HepG2 (cell line): ENCODE data around the gene NCAPD2. TPM values are rescaled to one million over a fixed set of nuclear protein-coding genes. Genes with fewer than 3 reads are reported as not detected.

Experiments
- AGO2 ChIP-seq: fragments of 200-400 bp; formaldehyde crosslinking; optimal IDR thresholded peaks from 2 replicates; pipeline ENCODE3; 2017; ENCODE audit warnings: mild to moderate bottlenecking, low read depth, low read length, moderate library complexity
- CENPBD1 ChIP-seq: sonication (generic); formaldehyde crosslinking; IDR thresholded peaks from 2 replicates; pipeline ENCODE4 v1.8.0; 2022; ENCODE audit warnings: missing genetic modification reagents, low read depth, mild to moderate bottlenecking, borderline replicate concordance
- HDAC2 ChIP-seq: sonication (generic); formaldehyde crosslinking; IDR thresholded peaks from 2 replicates; pipeline ENCODE4 v1.4.0; 2020; ENCODE audit warnings: missing genetic modification reagents
- HHEX ChIP-seq: IDR thresholded peaks from 2 replicates; pipeline ENCODE4 v1.6.1; 2016; ENCODE audit warnings: control low read depth
- KDM6A ChIP-seq: IDR thresholded peaks from 2 replicates; pipeline ENCODE4 v1.6.1; 2016; ENCODE audit warnings: low read depth
- MLLT10 ChIP-seq: sonication (generic); formaldehyde crosslinking; IDR thresholded peaks from 2 replicates; pipeline ENCODE4 v1.4.0; 2020; ENCODE audit warnings: missing genetic modification reagents
- MXD4 ChIP-seq: IDR thresholded peaks from 2 replicates; pipeline ENCODE4 v1.6.1; 2016; ENCODE audit warnings: mild to moderate bottlenecking, missing biosample characterization, missing genetic modification reagents
- NCOR1 ChIP-seq: fragments of 200-600 bp; sonication (generic); IDR thresholded peaks from 2 replicates; pipeline ENCODE4 v1.7.0; 2017; ENCODE audit warnings: antibody characterized with exemption, low read length, borderline replicate concordance
- PBX3 ChIP-seq: sonication (generic); formaldehyde crosslinking; IDR thresholded peaks from 2 replicates; pipeline ENCODE4 v1.8.1; 2023; ENCODE audit warnings: missing genetic modification reagents, inconsistent platforms, borderline replicate concordance
- SAP130 ChIP-seq: IDR thresholded peaks from 2 replicates; pipeline ENCODE4 v1.6.1; 2016; ENCODE audit warnings: low read depth
- SMAD1 ChIP-seq: sonication (generic); formaldehyde crosslinking; IDR thresholded peaks from 2 replicates; pipeline ENCODE4 v1.4.0; 2020; ENCODE audit warnings: missing genetic modification reagents, low read depth, mild to moderate bottlenecking, borderline replicate concordance
- SMARCC2 ChIP-seq: fragments of 450-650 bp; IDR thresholded peaks from 2 replicates; pipeline ENCODE4 v1.6.1; 2017; ENCODE audit warnings: antibody characterized with exemption, mild to moderate bottlenecking
- SNAI1 ChIP-seq: sonication (generic); formaldehyde crosslinking; IDR thresholded peaks from 2 replicates; pipeline ENCODE4 v1.5.0; 2020; ENCODE audit warnings: mild to moderate bottlenecking, missing genetic modification reagents, borderline replicate concordance
- STAG1 ChIP-seq: sonication (generic); formaldehyde crosslinking; IDR thresholded peaks from 2 replicates; pipeline ENCODE4 v1.4.0; 2020; ENCODE audit warnings: missing genetic modification reagents
- XRCC5 ChIP-seq: fragments of 200-400 bp; formaldehyde crosslinking; optimal IDR thresholded peaks from 2 replicates; pipeline ENCODE3; 2017; ENCODE audit warnings: mild to moderate bottlenecking, low read length
- ZFP36L2 ChIP-seq: sonication (generic); formaldehyde crosslinking; IDR thresholded peaks from 2 replicates; pipeline ENCODE4 v1.4.0; 2020; ENCODE audit warnings: missing genetic modification reagents
- ZIK1 ChIP-seq: sonication (generic); formaldehyde crosslinking; IDR thresholded peaks from 2 replicates; pipeline ENCODE4 v1.5.0; 2020; ENCODE audit warnings: mild to moderate bottlenecking, low read depth, missing genetic modification reagents, borderline replicate concordance
- ZNF280D ChIP-seq: sonication (generic); formaldehyde crosslinking; IDR thresholded peaks from 2 replicates; pipeline ENCODE4 v1.5.1; 2020; ENCODE audit warnings: mild to moderate bottlenecking, missing genetic modification reagents
- ZNF30 ChIP-seq: sonication (generic); formaldehyde crosslinking; IDR thresholded peaks from 2 replicates; pipeline ENCODE4 v1.5.0; 2020; ENCODE audit warnings: mild to moderate bottlenecking, missing genetic modification reagents
- ZNF335 ChIP-seq: sonication (generic); formaldehyde crosslinking; IDR thresholded peaks from 2 replicates; pipeline ENCODE4 v1.4.0; 2020; ENCODE audit warnings: missing genetic modification reagents
- ZNF33B ChIP-seq: sonication (generic); formaldehyde crosslinking; IDR thresholded peaks from 2 replicates; pipeline ENCODE4 v1.5.1; 2020; ENCODE audit warnings: mild to moderate bottlenecking, missing genetic modification reagents
- ZNF546 ChIP-seq: sonication (generic); formaldehyde crosslinking; conservative IDR thresholded peaks from 2 replicates; pipeline ENCODE4 v1.8.1; 2023; ENCODE audit warnings: mild to moderate bottlenecking, missing genetic modification reagents
- ZNF569 ChIP-seq: sonication (generic); formaldehyde crosslinking; IDR thresholded peaks from 2 replicates; pipeline ENCODE4 v1.5.0; 2020; ENCODE audit warnings: mild to moderate bottlenecking, missing genetic modification reagents, moderate library complexity, borderline replicate concordance
- ZNF589 ChIP-seq: sonication (generic); formaldehyde crosslinking; conservative IDR thresholded peaks from 2 replicates; pipeline ENCODE4 v1.8.0; 2022; ENCODE audit warnings: mild to moderate bottlenecking, moderate library complexity, missing genetic modification reagents
- ZNF784 ChIP-seq: sonication (generic); formaldehyde crosslinking; IDR thresholded peaks from 2 replicates; pipeline ENCODE4 v1.5.1; 2020; ENCODE audit warnings: missing genetic modification reagents, mild to moderate bottlenecking, borderline replicate concordance
- ZNF792 ChIP-seq: IDR thresholded peaks from 2 replicates; pipeline ENCODE4 v1.6.1; 2016
- polyA plus RNA-seq, 8 experiments: library from polyadenylated mRNA; depleted of rRNA in 3 of 8; stranded (reverse) in 7 of 8; unstranded in 1 of 8; fragments of >200 nt; fragmentation: Illumina TruSeq in 4 of 8; extraction: Trizol in 4 of 8; gene quantifications; 2 replicates each; pipeline versions ENCODE4 v1.2.1 to v1.2.3, GENCODE V29; 2011 to 2016; ENCODE audit warnings: low read depth in 4 of 8, missing spikeins in 1 of 8, mixed read lengths in 1 of 8; ENCODE audit not compliant: insufficient read depth in 1 of 8
- total RNA-seq, 5 experiments: library from RNA; depleted of rRNA; stranded (reverse); fragments of >200 nt; fragmentation: Illumina TruSeq; extraction: Trizol; gene quantifications; 2 replicates each; pipeline ENCODE4 v1.2.3, GENCODE V29; 2016; ENCODE audit warnings: low read depth in 1 of 5

NCAPD2 gene
- total and polyA plus RNA-seq, 2 of the 13 experiments (the other 11 are each of a cell fraction or from before 2014, with no cell fraction given): 51.1 to 65.6 TPM

GRCh38 chr12:6470375-6471163 lies 23.3 kb upstream of the NCAPD2 start, which contains the start of gene VAMP1 (continued):
- TF ChIP-seq ZFP36L2 (CRISPR knock-in tag) (no peak), AGO2 (peak; percentile 78), NCOR1 (no peak), MXD4 (CRISPR knock-in tag) (peak; percentile 67), ZIK1 (CRISPR knock-in tag) (peak; percentile 45; the same call in 1 of the 2 replicates), ZNF546 (no peak), MLLT10 (CRISPR knock-in tag) (no peak), ZNF30 (no peak), HDAC2 (CRISPR knock-in tag) (0 out of 2 replicates have a peak, but pooled peaks have one; percentile 58), ZNF280D (no peak), ZNF792 (CRISPR knock-in tag) (peak; percentile 82), ZNF784 (CRISPR knock-in tag) (0 out of 2 replicates have a peak, but pooled peaks have one; percentile 22), ZNF335 (peak; percentile 16; the same call in 1 of the 2 replicates), ZNF589 (CRISPR knock-in tag) (0 out of 2 replicates have a peak, but pooled peaks have one; percentile 33), HHEX (no peak), ZNF569 (CRISPR knock-in tag) (no peak; the same call in 1 of the 2 replicates), PBX3 (no peak), SNAI1 (CRISPR knock-in tag) (0 out of 2 replicates have a peak, but pooled peaks have one; percentile 77), STAG1 (peak; percentile 8; the same call in 1 of the 2 replicates), KDM6A (CRISPR knock-in tag) (no peak), XRCC5 (no peak), SMAD1 (CRISPR knock-in tag) (0 out of 2 replicates have a peak, but pooled peaks have one; percentile 31), SAP130 (CRISPR knock-in tag) (peak; percentile 88), ZNF33B (CRISPR knock-in tag) (no peak), CENPBD1 (CRISPR knock-in tag) (no peak), SMARCC2 (no peak)
